ENCODE results near the gene SHROOM3.
"Not testable (repeated sequence)": the region's sequence is repeated elsewhere in the genome, so short reads cannot be mapped to it uniquely, and the experiment has no call there.

The SHROOM3 gene

DNA sequence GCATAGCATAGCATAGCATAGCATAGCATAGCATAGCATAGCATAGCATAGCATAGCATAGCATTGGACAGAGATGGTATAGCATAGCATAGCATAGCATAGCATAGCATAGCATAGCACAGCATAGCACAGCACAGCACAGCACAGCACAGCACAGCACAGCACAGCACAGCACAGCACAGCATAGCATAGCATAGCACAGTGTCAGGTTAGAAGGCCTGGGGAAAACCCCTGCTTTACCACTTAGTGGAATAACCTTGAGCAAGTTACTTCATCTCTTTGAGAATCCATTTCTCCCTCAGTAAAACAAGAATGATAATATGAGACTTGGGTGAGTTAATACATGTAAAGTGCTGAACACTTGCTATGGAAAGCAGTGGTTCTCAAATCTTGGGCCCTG lies 173.5 kb downstream of the SHROOM3 start:
- not testable (repeated sequence) for DNase-seq (ENCODE audit: extremely low spot score, insufficient read length, low read depth); FAIRE-seq

DNA sequence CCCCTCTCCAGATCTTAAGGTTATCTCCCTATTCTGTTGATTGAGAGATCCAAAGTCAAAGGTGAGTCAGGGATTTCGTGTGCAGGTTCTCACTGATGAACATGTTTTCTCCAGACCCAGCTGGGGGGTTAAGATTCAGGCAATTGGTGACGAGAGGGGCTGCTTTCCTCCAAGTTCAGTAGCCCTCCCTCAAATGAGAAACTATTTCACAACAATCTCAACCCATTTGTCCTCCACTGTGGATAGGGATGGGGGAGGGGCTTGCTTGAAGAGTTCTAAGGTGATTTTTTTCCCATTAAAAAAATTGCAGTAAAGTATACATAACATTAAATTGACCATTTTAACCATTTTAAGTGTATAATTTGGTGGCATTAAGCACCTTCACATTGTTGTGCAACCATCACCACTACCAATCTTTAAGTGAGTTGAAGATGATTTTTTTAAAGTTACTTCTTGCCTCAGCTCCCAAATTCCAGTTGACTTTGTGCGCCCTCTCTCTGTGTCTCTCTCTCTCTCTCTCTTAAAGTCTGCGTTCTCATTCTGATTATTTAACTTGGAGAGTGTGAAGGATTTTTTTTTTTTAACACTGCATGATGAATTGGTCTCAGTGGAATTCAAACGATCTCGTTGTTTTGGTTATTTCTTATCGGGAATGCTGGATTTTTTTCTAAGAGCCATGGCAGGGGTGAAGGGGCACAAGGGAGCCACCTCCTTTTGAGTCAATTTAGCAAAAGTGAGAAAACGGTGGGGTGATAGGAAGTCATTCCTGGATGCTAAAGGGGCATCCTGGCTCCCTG lies 175.9 kb downstream of the SHROOM3 start:
- DNase-seq (ENCODE audit: extremely low spot score, insufficient read length, low read depth) (no peak), FAIRE-seq (no peak)

DNA sequence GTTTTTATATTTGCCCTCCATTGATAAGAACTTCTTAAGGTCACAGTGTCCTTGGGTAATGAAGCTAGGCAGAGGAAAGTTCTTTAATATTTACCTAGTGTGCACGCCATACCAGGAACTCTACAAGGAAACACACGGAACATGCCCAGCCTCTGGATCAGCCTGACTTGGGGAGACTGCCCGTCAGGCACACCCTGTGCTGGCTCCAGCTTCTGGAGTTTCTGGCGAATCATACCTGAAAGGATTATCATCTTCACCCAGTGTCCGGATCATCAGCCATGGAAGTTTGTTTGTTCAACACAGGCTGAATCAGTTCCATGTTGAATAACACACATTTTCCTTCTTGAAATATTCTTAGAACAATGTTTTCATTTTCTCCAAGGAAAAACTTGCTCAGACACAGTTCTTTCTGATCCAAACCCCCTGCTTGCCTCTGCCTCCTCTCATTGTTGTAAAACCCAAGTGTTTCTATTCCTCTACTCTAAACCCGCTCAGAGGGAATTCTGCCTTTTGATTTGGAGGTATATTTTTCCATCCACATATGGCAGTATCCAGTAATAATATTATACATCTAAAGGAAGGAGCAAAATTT lies 176.7 kb downstream of the SHROOM3 start:
- no peak for DNase-seq (ENCODE audit: extremely low spot score, insufficient read length, low read depth)
- FAIRE-seq = no peak

DNA sequence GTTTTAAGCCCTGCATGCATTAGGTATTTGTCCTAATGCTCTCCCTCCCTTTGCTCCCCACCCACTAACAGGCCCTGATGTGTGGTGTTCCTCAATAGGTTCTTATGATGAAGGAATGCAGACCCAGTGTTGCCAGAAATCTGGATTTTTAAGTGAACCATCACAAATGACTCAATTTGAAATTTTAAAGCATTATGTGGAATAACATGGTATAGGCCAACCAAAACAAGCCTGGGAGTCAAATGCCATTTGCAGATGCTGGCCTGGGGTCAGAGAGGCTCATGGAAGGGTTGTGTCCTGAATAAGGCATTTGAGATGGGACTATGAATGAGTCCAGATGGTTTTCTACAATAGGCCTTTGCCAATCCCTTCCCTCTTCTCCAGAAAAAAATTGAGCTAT lies 179.6 kb downstream of the SHROOM3 start:
- no peak for FAIRE-seq
- DNase-seq (ENCODE audit: extremely low spot score, insufficient read length, low read depth) = no peak

DNA sequence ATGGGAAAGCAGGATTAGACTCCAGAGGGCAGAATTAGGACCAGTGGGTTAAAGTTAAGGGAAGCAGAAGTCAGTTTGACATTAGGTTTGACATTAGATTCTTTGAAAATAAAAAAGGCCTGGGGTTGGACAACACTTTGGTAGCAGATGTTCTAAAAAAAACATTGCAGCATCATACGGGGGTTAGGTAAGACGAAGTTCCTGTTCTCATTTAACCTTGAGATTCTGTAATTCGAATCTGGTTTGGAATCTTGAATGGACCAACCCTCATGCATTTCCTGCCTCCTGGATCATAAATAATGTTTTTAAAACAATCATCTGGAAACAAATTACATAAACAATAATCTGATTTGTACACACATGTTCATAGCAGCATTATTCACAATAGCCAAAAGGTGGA lies 181.0 kb downstream of the SHROOM3 start:
- FAIRE-seq = no peak
- no peak for DNase-seq (ENCODE audit: extremely low spot score, insufficient read length, low read depth)

DNA sequence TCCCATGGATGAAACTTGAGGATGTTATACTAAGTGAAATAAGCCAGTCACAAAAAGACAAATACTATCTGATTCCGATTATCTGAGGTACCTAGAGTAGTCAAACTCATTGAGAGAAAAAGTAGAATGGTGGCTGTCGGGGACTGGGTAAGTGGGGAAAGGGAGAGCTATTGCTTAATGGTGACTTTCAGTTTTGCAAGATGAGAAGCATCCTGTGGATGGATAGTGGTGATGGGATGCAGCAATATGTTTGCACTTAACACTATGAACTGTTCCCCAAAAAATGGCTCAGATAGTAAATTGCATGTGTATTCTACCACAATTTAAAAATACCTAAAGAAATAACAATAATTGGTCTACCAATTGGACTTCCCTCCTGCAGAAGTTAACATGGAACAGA lies 181.5 kb downstream of the SHROOM3 start:
- no peak for FAIRE-seq
- no peak for DNase-seq (ENCODE audit: extremely low spot score, insufficient read length, low read depth)

DNA sequence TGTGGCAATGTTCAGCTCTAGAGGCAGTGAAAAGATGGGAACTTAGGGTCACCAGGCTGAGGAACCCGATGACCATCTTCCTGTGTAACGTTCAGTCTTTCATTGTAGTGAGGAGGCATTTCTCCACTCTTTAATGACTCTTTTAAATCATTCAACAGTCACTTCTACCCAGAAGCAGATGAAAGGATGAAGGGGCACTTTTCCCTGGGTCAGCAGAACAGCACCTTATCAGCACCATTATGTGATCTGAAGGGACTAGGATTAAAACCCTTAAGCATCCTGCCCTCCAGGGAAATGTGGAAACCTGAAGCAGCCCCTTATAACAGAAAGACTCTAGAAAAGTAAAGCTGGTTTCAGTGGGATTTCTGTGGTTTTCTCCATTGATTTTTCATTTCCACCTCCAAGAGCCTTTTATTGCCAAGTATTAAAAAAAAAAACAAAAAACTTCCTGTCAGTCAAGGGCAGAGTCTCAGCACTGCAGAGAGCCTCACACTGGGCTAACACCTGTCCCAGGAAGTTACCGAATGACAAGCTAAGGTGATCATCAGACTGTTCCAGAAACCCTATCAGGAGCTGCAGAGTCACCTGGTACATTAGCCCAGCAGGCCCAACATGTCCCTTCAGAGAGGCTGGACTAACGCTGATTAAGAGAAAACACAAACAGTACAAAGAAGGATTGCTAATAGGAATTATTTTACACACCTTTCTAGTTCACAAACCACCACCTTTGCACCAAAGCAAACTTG lies 185.9 kb downstream of the SHROOM3 start:
- DNase-seq (ENCODE audit: extremely low spot score, insufficient read length, low read depth) = no peak
- FAIRE-seq = no peak

DNA sequence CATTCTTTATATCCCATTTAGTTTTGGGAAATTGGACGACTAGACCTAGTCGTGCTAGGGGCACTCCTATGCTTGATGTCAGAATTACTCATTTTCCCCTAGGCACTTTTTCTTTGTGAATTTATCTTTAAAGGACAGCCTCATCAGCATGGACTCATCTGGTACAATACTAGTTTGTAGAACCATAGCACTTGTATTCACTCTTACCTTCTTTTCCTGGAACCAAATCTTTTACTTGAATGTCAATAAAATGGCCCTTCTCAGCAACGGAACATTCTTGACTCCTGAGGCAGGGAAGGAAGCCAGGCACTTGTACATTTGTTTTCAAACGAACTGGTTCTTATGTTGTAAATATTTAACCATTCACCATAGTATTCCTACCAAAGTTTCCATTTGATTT lies 187.1 kb downstream of the SHROOM3 start:
- DNase-seq (ENCODE audit: extremely low spot score, insufficient read length, low read depth) (no peak), FAIRE-seq (no peak)

DNA sequence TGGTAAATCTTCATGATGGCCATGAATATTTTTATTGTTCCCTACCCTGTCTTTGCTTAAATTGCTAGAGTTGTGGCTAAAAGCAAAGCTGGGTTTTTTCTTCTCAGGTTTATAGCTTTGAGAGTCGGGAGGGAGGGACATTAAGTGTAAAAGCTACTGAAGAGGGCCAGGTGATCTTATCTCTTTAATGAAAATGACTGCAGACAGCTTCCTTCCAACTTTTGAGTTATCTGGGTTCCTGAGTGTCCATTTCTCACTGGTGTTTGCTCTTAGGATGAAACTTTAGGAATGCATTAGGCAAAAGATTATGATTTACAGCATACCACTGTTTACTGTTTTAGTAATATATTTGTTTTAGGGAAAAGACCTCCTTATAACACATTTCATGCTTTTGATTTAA lies 187.7 kb downstream of the SHROOM3 start:
- DNase-seq (ENCODE audit: extremely low spot score, insufficient read length, low read depth) (no peak), FAIRE-seq (no peak)

DNA sequence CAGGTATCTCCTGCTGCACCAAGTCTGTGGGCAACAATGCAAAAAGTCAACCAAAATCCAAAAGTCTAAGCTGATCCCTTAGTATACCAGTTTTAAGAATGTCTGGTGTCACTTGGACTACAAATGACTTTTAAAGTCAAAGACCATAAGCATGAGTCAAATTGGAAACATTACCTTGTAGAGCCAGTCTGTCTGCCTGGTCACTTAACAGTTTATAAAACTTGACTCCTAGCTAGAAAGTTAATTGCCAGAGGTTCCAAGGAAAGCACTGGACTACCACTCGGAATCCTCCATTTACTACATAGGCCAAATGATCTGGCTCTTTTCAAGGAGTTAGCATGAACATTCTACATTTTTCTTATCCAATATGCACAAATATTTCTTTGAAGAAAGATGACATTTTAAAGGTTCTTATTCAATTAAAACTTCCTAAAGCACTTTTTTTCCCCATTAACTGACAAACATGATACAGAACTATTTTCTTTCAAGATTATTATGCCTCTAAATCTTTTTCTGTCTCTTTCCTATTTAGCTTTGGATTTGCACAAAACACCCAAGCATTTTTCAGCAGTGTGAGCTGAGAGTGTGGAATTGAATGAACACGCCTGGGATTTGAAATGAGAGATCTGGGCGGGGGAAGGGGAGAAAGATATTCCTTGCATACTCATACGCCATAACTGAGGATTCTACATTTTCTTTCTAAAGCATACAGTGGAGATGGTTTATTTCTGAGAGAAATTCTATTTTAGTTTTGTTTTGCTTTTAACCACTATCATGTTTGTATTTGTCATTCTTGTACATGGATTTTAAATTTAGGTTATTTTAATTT lies 188.4 kb downstream of the SHROOM3 start:
- no peak for FAIRE-seq
- no peak for DNase-seq (ENCODE audit: extremely low spot score, insufficient read length, low read depth)

DNA sequence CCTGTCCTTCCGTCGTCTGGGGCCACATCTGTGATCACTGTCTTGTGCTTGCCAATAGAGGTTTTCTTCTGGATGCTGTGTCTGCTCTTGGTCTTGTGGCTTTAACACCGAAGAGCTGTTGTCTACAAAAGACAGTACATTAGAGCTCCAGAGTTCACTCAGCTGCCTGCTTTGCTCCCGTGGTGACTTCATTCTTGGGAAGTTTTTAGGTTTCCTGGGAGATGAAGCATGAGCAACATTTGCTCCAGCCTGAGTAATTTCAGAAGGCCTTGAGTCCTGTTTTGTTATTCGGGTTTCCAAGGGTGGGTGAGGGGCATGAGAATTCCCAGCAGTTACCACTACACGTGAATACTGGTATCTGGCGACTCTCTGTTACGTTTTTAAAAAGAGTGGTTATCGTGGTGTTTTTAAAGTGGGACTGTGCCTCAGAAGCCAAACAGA lies 189.2 kb downstream of the SHROOM3 start:
- FAIRE-seq = no peak
- no peak for DNase-seq (ENCODE audit: extremely low spot score, insufficient read length, low read depth)

DNA sequence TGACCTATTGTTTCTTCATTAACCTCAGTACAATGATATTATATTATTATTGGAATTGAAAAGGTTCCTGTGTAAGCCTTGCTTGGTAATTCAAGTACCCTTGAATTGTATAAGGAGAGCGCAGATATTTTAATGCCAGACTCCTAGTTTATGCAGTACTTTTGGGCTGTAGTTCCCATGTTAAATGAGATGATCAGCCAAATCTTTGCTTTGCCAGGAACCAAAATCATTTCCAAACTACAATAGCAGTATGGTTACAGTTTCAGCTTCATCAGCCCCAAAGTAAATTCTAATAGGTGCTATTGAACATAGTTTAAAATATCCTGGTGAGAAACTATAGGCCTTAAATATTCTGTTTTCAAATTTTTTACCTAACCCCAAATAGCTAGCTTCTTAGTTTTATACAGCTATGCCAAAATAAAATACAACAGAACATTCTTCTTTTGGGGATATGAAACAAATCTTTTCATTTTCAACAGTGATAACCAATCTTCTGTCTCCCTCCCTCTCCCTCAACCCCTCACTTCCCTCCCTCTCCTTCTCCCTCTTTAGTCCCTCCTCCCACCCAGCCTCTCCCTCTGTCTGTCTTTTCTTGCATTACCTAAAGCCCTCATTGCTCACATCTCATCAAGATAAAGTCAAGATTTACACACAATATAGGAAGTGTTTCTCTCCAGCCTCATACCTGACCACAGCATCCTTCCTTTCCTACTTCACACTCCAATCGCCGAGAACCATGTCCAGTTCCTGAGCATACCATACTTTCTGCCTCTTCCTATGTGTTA lies 190.1 kb downstream of the SHROOM3 start:
- FAIRE-seq (no peak), DNase-seq (ENCODE audit: extremely low spot score, insufficient read length, low read depth) (no peak)

DNA sequence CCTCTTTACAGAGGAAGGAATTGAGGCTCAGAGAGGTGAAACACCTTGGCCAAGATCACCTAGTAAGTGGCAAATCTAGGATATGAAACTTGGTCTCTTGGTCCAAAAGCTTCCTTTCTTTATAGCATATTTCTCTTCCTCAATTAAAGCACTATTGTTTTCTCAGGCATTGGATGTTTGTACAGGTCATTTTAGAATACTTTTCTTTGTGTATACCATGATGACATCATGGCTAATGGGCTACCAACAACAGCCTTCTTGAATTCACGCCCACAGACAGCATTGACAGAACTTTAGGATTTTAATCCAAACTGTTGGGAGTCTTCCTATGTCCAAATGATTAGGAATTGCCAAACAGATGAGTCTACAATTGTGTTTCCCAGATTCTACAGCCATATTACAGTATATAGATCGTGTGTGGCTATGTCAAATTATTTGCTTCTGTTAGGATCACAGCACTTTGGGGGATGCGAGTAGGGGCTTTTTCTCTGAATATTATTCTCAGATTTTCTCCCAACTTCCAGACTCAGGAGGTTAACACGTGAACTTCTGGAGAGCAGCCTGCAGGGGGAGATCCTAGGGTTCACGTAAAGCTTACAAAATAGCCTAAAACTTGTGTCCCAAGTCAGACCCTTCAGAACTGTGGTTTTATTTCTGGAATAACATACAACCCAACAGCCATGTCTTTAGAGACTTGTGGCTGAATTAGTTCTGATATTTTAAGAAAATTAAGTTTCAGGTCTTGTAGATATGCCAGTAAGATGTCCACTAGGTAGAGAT lies 191.8 kb downstream of the SHROOM3 start:
- no peak for FAIRE-seq
- DNase-seq (ENCODE audit: extremely low spot score, insufficient read length, low read depth) = no peak

DNA sequence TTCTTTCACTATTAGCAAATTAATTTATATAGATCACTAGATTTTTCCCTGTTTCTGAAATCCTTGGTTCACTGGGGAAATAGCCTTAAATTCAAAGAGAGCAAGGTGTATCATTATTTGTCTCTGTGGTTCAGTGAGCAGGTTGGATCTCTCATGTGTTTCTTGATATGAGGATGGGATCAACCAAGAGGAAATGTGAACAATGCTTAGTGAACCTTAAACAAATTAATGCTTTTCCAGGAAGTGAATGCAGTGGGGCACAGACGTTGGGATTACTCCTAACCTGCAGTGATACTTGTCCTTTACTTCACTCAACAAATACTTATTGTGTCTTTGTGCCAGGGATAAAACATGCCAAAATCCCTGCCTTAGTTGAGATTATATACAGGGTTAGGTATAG lies 193.2 kb downstream of the SHROOM3 start:
- FAIRE-seq = no peak
- DNase-seq (ENCODE audit: extremely low spot score, insufficient read length, low read depth) = no peak

DNA sequence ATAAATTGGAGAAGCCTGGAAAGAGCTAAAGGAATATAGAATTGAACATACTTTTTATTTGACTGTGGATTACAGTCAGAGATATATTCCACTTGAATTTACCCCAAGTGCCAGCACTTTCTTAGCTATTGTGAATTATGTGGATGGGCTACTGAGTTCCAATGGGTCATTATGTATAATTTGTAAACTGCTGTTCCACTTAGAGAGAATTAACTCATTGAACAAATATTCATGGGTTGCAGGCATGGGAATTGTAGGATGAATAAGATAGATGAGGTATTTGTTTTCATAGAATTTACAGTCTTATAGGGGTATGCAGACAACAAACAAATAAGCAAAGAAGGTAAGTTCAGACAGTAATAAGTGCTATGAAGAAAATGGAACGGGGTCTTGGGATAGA lies 195.7 kb downstream of the SHROOM3 start:
- FAIRE-seq = no peak
- no peak for DNase-seq (ENCODE audit: extremely low spot score, insufficient read length, low read depth)

DNA sequence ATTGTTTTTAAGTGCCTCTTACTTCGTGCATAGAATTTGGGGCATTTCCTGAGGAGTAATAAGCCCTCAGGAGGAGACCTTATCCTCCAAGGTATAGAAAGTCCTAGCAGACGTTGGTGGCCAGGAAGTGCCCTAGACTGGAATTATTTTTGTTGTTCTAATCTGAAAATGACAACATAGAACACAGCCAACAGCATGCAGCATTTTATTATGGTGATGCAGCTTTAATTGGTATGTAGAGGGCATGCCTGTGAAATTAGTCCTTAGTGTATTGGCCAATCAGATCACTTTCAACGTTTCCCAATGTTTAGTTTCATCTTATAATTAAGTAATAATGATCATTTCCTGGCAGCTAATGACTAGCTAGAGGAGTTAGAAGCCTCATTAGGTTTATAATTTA lies 199.2 kb downstream of the SHROOM3 start:
- no peak for DNase-seq (ENCODE audit: extremely low spot score, insufficient read length, low read depth)
- FAIRE-seq = no peak

DNA sequence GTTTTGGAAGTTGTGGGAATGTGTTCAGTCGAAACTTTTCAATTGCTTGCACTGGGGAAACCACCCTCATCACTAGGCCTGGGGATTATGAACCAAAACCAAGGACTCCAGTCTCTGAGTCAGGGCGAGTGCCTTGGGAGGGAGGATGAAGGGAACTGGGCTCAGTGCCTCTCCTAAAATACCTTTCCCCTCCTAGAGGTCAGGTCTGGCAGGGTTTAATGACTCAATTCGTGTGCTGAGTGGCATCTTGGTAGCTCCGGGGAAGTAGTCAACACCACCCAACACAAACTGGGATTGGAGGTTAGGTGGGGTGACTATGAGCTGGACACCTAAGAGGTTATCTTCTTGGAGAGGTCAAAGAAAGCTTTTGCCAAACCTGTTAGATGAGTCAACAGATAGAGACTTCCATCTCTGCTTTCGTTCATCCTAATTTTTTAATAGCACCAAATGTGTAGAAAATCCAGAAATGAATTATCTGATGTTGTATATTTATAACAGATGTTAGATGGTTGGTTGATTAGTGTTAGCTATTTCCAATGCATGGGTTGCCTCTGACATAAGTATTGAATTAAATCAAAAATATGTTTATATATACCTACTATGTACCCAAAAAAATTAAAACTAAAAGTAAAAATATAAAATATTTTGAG lies 202.8 kb downstream of the SHROOM3 start:
- no peak for DNase-seq (ENCODE audit: extremely low spot score, insufficient read length, low read depth)
- no peak for FAIRE-seq

DNA sequence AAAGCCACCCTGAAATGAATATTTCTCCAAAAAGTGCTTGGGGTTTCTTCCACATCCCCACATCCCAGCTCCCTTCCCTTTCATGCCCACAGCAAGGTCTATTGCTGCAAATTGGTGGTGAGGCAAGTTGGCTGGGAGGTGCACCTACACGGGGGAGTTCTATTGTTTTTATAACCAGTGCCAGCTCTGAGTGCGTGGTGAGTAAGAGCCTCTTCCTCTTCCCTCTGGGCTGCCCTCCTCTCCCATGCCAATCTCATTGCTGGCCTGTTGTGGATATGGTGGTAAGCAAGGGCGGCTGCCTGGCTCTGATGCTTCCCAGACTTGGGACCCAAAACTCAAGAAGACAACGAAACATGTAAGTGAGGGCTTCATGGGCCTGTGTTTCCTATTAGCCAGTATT lies 204.3 kb downstream of the SHROOM3 start:
- DNase-seq (ENCODE audit: extremely low spot score, insufficient read length, low read depth) = no peak
- FAIRE-seq = no peak

Data from GM18507 (cell line).